ENCODE results near the gene HOXA9.

The HOXA9 gene

GRCh38 chr7:27117887-27118491, 47.3 kb downstream of the HOXA9 start:
- H3K4me1 Mint-ChIP-seq, result no peaks in the 10 kb centered on the region

GRCh38 chr7:27116962-27117886, 48.1 kb downstream of the HOXA9 start:
- Mint-ChIP-seq H3K27ac (no peak overlapping the region), H3K36me3 (no peaks in the 10 kb centered on the region), H3K9me3 (no peaks in the 10 kb centered on the region), H3K4me3 (no peak overlapping the region), H3K4me1 (no peaks in the 10 kb centered on the region), H3K27me3 (peaks cover 14% of the 10 kb centered on the region)
- ATAC-seq, result no peak

More at GRCh38 chr7:27117887-27118491, 47.3 kb downstream of the HOXA9 start:
- Mint-ChIP-seq H3K4me3 (no peak overlapping the region), H3K9me3 (no peaks in the 10 kb centered on the region), H3K36me3 (no peaks in the 10 kb centered on the region), H3K27ac (no peak overlapping the region), H3K27me3 (peaks cover 14% of the 10 kb centered on the region)
- no peak for ATAC-seq

- H3K27me3 Mint-ChIP-seq, result peaks cover 14% of the 10 kb centered on the region
- no peaks in the 10 kb centered on the region for H3K36me3 Mint-ChIP-seq
- no peak overlapping the region for H3K4me3 Mint-ChIP-seq
- no peaks in the 10 kb centered on the region for H3K9me3 Mint-ChIP-seq
- ATAC-seq, result no peak
- no peak overlapping the region for H3K27ac Mint-ChIP-seq
- H3K4me1 Mint-ChIP-seq, result no peaks in the 10 kb centered on the region
These were observed 49.0 kb downstream of the HOXA9 start for GRCh38 chr7:27116031-27116961.

GRCh38 chr7:27115221-27116026, 49.9 kb downstream of the HOXA9 start:
- Mint-ChIP-seq H3K9me3 (no peaks in the 10 kb centered on the region), H3K27me3 (peaks cover 14% of the 10 kb centered on the region), H3K4me3 (no peak overlapping the region), H3K27ac (no peak overlapping the region), H3K36me3 (no peaks in the 10 kb centered on the region), H3K4me1 (no peaks in the 10 kb centered on the region)
- no peak for ATAC-seq

- ATAC-seq, result no peak
These were observed 50.5 kb downstream of the HOXA9 start for GRCh38 chr7:27114881-27115220.

GRCh38 chr7:27113991-27114769, 51.2 kb downstream of the HOXA9 start:
- Mint-ChIP-seq H3K27ac (no peak overlapping the region), H3K4me1 (no peaks in the 10 kb centered on the region), H3K27me3 (peaks cover 14% of the 10 kb centered on the region), H3K9me3 (no peaks in the 10 kb centered on the region), H3K36me3 (no peaks in the 10 kb centered on the region), H3K4me3 (no peak overlapping the region)
- peak; percentile 21 for ATAC-seq

More at GRCh38 chr7:27114881-27115220, 50.5 kb downstream of the HOXA9 start:
- no peaks in the 10 kb centered on the region for H3K9me3 Mint-ChIP-seq
- no peak overlapping the region for H3K4me3 Mint-ChIP-seq
- H3K27me3 Mint-ChIP-seq, result peaks cover 14% of the 10 kb centered on the region
- H3K36me3 Mint-ChIP-seq, result no peaks in the 10 kb centered on the region
- no peaks in the 10 kb centered on the region for H3K4me1 Mint-ChIP-seq
- no peak overlapping the region for H3K27ac Mint-ChIP-seq

- no peaks in the 10 kb centered on the region for H3K4me1 Mint-ChIP-seq
- peak; percentile 40 for ATAC-seq
- no peaks in the 10 kb centered on the region for H3K9me3 Mint-ChIP-seq
- peaks cover 14% of the 10 kb centered on the region for H3K27me3 Mint-ChIP-seq
- H3K27ac Mint-ChIP-seq, result no peak overlapping the region
- H3K36me3 Mint-ChIP-seq, result no peaks in the 10 kb centered on the region
- no peak overlapping the region for H3K4me3 Mint-ChIP-seq
These were observed 52.1 kb downstream of the HOXA9 start for GRCh38 chr7:27112955-27113949.

All from stimulated activated memory B cell treated with anti-CD40 and anti-IgM and Interleukin-4, amounts not matched to agents 10 μg/mL and 1 μg/mL and 100 μg/mL, for 72 hours (primary cell).